Psoas muscle (tissue), 8 donors: ENCODE data around the gene AMMECR1L. TPM values are rescaled to one million over a fixed set of nuclear protein-coding genes. Genes with fewer than 3 reads are reported as not detected.

Experiments
- ATAC-seq, 4 donors: fragments of 200-7000 bp; cut with Tn5 transposase; one replicate each; pipeline ENCODE4 v1.9.1; 2020; ENCODE audit warnings: moderate library complexity in 3 of 4, mild to moderate bottlenecking in 2 of 4
- DNase-seq, 2 donors: peaks; one replicate each; pipeline ENCODE4 v3.0.0-alpha.2; 2020
- H3K27ac ChIP-seq: fragments of 200-600 bp; one replicate; pipeline ENCODE4 v1.8.0; 2022
- H3K27me3 ChIP-seq, 3 donors: fragments of 200-600 bp in 1 of 3; one replicate each; pipeline versions ENCODE4 v1.6.1 to v1.8.0; 2013 to 2022; ENCODE audit warnings: low read length in 2 of 3, mild to moderate bottlenecking in 2 of 3, moderate library complexity in 1 of 3; ENCODE audit not compliant: insufficient read depth in 3 of 3
- H3K36me3 ChIP-seq, 2 donors: fragments of 200-600 bp in 1 of 2; one replicate each; pipeline versions ENCODE4 v1.6.1 to v1.8.0; 2013 to 2022; ENCODE audit warnings: low read depth in 1 of 2, mild to moderate bottlenecking in 1 of 2, moderate library complexity in 1 of 2; ENCODE audit not compliant: insufficient read depth in 1 of 2
- H3K4me1 ChIP-seq: fragments of 200-600 bp; one replicate; pipeline ENCODE4 v1.8.0; 2022
- H3K4me3 ChIP-seq: fragments of 200-600 bp; one replicate; pipeline ENCODE4 v1.8.0; 2022; ENCODE audit warnings: mild to moderate bottlenecking
- H3K9me3 ChIP-seq: fragments of 200-600 bp; one replicate; pipeline ENCODE4 v1.8.0; 2022
- WGBS, 3 donors: extraction: QIAGEN DNeasy Blood & Tissue Kit; methylation state at CpG; one replicate each; pipeline versions ENCODE4 v1.1.6 to v1.1.7; 2013; 5-methylcytosine and 5-hydroxymethylcytosine counted together
- intact Hi-C, 2 donors: fragments of 100-400 bp; cut with DNase I; formaldehyde crosslinking; loops; one replicate each; pipeline versions ENCODE4 v1.11.0 to v1.14.2; 2022
- polyA plus RNA-seq, 3 donors: library from polyadenylated mRNA; stranded (reverse); fragments of 200-250 nt; gene quantifications; one replicate each; pipeline ENCODE4 v1.2.3, GENCODE V29; 2013
- total RNA-seq, 4 donors: library from RNA; stranded (reverse); fragmentation: NEBNext Ultra II Directional in 2 of 4; extraction: Animal tissue kit (Norgen Biotek cat#: 25700) in 2 of 4; gene quantifications; one replicate each; pipeline versions ENCODE4 v1.2.1 to v1.2.4, GENCODE V29; 2021 to 2023
- TF ChIP-seq, protein P1 (sequence below): fragments of 200-600 bp; IDR thresholded peaks from one replicate; pipeline ENCODE4 v1.8.0; 2022; ENCODE audit warnings: antibody characterized with exemption
- donor health status: healthy with polysubstance abuse.
- donor health status: DM: no; HTN: no; CAD: no; lungs with moderate emphysema.
- donor health status: Bipolar disorder and iron deficiency.
- donor health status: healthy.
- donor health status: DM: yes; HTN: yes; CAD: no.
- donor health status: DM: no; HTN: no; CAD: no.
- donor health status: DM: no; HTN: no; CAD: no.
- donor health status: DM: yes; HTN: yes; CAD: no.

Gene AMMECR1L
- total and polyA plus RNA-seq, 7 donors, result 6.2 to 14.8 (median 11.0) TPM

DNA sequence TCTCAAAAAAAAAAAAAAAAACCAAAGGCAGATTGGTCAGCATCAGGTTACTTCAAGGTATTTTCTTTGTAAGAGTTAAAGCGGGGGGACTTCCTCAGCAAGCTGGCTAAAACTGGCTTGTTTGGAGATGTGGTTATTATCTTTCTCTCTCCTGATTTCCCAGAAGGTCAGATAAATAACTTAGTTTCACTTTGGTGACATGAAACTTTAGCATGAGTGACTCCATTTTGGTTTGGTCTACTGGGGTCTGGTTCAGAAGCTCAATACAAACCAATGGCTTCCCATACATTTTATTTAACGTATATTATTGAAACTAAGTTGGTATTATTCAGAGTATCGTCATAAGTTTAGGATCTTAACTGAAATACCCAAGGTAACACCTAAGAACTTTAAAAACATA is 41.6 kb upstream of the AMMECR1L start:
- Histone ChIP-seq H3K4me1 (no peaks in the 10 kb centered on the region), H3K27me3 (no peaks in the 10 kb centered on the region), H3K27ac (no peak overlapping the region), H3K36me3 (no peaks in the 10 kb centered on the region), H3K9me3 (no peaks in the 10 kb centered on the region), H3K4me3 (no peak overlapping the region)
- 85 to 94% (median 89%) methylated on average over 3 of the region's 3 CpGs for WGBS, 3 donors
- DNase-seq, result no peak
- TF ChIP-seq, protein P1, sequence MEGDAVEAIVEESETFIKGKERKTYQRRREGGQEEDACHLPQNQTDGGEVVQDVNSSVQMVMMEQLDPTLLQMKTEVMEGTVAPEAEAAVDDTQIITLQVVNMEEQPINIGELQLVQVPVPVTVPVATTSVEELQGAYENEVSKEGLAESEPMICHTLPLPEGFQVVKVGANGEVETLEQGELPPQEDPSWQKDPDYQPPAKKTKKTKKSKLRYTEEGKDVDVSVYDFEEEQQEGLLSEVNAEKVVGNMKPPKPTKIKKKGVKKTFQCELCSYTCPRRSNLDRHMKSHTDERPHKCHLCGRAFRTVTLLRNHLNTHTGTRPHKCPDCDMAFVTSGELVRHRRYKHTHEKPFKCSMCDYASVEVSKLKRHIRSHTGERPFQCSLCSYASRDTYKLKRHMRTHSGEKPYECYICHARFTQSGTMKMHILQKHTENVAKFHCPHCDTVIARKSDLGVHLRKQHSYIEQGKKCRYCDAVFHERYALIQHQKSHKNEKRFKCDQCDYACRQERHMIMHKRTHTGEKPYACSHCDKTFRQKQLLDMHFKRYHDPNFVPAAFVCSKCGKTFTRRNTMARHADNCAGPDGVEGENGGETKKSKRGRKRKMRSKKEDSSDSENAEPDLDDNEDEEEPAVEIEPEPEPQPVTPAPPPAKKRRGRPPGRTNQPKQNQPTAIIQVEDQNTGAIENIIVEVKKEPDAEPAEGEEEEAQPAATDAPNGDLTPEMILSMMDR, result no peak
- intact Hi-C loops, result no loop called here
- no peak for ATAC-seq

GRCh38 chr2:127917916-127918315 is 32.2 kb upstream of the AMMECR1L start:
- Histone ChIP-seq H3K27ac (no peak overlapping the region), H3K27me3 (no peaks in the 10 kb centered on the region), H3K9me3 (no peaks in the 10 kb centered on the region), H3K36me3 (no peaks in the 10 kb centered on the region), H3K4me3 (no peak overlapping the region), H3K4me1 (no peaks in the 10 kb centered on the region)
- ATAC-seq, result no peak
- no peak for DNase-seq
- TF ChIP-seq, protein P1, result no peak
- 94 to 96% (median 95%) methylated on average over 4 of the region's 4 CpGs for WGBS, 3 donors
- intact Hi-C loops, result no loop called here

DNA sequence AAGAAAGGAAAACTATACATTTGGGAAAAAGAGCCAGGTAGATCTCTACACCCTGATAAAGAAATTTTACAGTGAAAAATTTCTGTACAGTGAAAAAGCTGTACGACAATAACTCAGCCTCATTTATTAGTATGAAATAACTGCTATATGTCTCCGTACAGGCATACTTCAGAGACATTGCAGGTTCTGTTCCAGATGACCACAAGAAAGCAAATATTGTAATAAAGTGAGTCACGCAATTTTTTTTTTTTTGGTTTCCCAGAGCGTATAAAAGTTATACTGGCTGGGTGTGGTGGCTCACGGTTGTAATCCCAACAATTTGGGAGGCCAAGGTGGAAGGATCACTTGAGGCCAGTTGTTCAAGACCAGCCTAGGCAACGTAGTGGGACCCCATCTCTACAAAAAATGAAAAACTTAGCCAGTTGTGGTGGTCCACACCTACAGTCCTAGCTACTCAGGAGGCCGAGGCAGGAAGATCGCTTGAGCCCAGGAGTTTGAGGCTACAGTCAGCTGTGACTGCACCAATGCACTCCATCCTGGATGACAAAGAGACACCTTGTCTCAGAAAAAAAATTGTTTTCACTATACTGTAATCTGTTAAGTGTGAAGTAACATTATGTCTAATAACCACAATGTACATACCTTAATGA is 28.2 kb upstream of the AMMECR1L start:
- 87 to 91% (median 88%) methylated on average over 8 of the region's 8 CpGs for WGBS, 3 donors

GRCh38 chr2:127911737-127912136 is 26.0 kb upstream of the AMMECR1L start:
- intact Hi-C loops, result no loop called here
- H3K36me3 ChIP-seq, result no peaks in the 10 kb centered on the region
- DNase-seq (no peak), ATAC-seq (no peak)
- whole genome bisulfite sequencing, 3 donors, result 62 to 74% (median 67%) methylated on average over 2 of the region's 2 CpGs
- H3K4me1 ChIP-seq, result no peaks in the 10 kb centered on the region
- TF ChIP-seq, protein P1, result no peak
- H3K27ac ChIP-seq, result no peak overlapping the region
- no peak overlapping the region for H3K4me3 ChIP-seq
- no peaks in the 10 kb centered on the region for H3K9me3 ChIP-seq
- H3K27me3 ChIP-seq, result peaks cover 0 to 5% (median 2%) of the 10 kb centered on the region in 3 donors

More for the DNA sequence above, 28.2 kb upstream of the AMMECR1L start:
- intact Hi-C loops, result no loop called here
- Histone ChIP-seq H3K4me1 (no peaks in the 10 kb centered on the region), H3K27me3 (no peaks in the 10 kb centered on the region), H3K27ac (no peak overlapping the region), H3K36me3 (no peaks in the 10 kb centered on the region), H3K9me3 (no peaks in the 10 kb centered on the region), H3K4me3 (no peak overlapping the region)
- DNase-seq (no peak), ATAC-seq (no peak)
- TF ChIP-seq, protein P1, result no peak

- DNase-seq, result no peak
- 91 to 96% (median 94%) methylated on average over 3 of the region's 3 CpGs for WGBS, 3 donors
- Histone ChIP-seq H3K9me3 (no peaks in the 10 kb centered on the region), H3K27me3 (peaks cover 0 to 12% (median 2%) of the 10 kb centered on the region in 3 donors), H3K4me3 (no peak overlapping the region), H3K27ac (no peak overlapping the region), H3K36me3 (no peaks in the 10 kb centered on the region), H3K4me1 (no peaks in the 10 kb centered on the region)
- intact Hi-C loops, result no loop called here
- ATAC-seq, result no peak
- TF ChIP-seq, protein P1, result no peak
Measured at GRCh38 chr2:127910415-127910814, 24.7 kb upstream of the AMMECR1L start.
